Measurements from ENCODE around the gene SLCO3A1.

Gene SLCO3A1

DNA sequence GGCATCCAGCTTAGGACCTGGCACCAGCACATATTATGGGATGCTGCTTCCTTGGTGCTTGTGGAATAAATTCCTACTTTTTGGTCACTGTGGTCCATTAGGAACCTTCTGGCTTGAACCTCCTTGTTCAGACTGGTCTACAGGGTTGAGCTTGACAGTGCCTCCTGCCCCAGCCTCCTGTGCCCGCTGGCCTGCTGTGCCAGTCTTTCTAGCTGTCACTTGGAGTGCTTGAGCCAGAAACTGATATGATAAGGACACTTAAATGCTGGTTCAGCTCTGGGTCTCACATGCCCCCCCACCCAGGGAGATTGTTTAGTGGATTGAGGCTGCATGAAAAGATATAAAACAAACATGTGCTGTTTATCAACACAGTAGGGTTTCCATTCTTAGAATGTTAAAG is 147.8 kb downstream of the SLCO3A1 start:
- DNase-seq (ENCODE audit: low read depth): no peak
- no peak overlapping the region for H3K4me3 ChIP-seq (ENCODE audit: low read length)
- no peak for TF ChIP-seq CTCF (IDR thresholded peaks at IDR 0.05; ENCODE audit: insufficient read depth, low read depth, low read length, missing control alignments)

DNA sequence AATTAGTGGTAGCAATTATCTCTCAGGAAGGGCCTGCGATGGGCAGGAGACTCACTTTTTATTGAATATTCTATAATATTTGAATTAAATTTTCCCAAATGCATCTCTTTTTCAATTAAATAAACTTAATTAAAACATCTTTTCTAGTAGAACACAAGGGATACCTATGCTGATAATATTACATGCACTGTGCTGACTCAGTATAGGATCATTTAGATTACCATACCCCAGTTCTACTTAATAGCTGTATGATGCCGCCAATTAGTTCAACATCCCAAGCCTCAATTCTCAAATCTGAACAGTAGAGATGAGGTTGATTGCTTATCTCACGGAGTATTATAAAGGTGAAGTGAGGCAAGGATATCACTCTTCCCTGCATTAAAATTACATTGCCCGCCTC is 149.2 kb downstream of the SLCO3A1 start:
- H3K4me3 ChIP-seq (ENCODE audit: low read length): no peak overlapping the region
- DNase-seq (ENCODE audit: low read depth): no peak
- TF ChIP-seq CTCF (IDR thresholded peaks at IDR 0.05; ENCODE audit: insufficient read depth, low read depth, low read length, missing control alignments): no peak

DNA sequence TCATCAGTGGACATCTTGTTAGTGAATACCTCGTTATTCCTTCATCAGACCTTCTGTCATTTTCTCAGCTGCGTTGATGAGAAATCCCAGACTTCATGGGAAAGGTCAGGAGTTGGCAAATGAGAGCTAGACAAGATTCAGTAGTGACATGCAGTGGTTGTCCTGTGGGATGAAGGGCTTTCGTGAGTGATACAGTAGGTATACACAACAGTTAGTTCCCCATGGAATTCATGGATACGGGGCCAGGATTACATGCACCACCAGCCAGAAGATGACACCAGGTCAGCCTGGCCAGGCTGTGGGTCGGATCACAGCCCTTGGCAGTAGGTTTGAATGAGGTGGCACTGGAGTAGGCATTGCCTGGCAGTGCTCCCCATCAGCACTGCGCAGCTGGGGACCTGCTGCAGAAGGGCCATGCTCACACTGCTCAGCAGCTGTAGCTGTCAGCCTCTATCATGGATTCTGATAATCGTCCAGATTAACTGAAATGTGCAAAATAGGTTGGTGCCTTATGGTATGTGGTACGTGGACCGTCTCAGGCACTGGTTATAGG is 150.1 kb downstream of the SLCO3A1 start:
- TF ChIP-seq CTCF (IDR thresholded peaks at IDR 0.05; ENCODE audit: insufficient read depth, low read depth, low read length, missing control alignments): no peak
- no peak for DNase-seq (ENCODE audit: low read depth)
- no peak overlapping the region for H3K4me3 ChIP-seq (ENCODE audit: low read length)

GRCh38 chr15:92005154-92005553 is 151.6 kb downstream of the SLCO3A1 start:
- no peak overlapping the region for H3K4me3 ChIP-seq (ENCODE audit: low read length)
- no peak for DNase-seq (ENCODE audit: low read depth)
- TF ChIP-seq CTCF (IDR thresholded peaks at IDR 0.05; ENCODE audit: insufficient read depth, low read depth, low read length, missing control alignments): no peak

DNA sequence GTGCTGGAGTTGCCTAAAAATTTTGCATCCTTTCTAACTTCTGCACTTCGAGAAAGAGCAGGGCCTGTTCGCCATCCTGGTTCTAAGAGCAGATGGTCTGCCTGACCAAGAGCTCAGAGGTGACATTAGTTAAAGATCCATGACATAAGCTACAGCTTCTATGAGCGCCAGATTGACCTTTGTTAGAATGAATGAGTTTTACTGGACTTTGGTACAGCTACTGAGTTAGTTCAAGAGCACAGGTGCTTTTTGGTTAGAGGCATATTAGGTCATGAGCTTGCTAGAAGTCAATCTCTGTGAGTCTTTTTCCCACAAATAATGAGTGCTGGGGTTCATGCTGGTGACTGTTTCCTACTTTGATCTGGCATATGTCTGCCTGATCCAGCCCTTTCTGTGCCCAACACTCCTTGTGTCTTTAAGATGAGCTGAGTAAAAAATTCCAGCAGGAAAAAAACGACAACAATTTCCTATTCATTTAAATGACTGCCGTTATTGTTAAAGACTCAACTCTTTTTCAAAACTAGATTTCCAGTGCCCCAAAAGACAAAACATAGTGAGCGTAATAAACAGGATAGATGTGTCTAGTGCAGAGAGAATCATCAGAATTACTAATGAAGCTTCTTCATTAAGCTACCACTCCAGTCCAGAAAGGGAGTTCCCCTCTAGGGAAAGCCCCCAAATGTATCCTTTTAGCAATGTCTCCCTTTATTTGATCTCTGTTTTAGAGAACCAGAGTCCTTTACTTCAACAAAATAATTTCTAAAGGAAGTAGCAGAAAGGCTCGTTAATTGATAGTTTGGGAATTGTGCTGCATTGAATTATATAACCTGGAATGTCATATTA is 152.9 kb downstream of the SLCO3A1 start:
- TF ChIP-seq CTCF (IDR thresholded peaks at IDR 0.05; ENCODE audit: insufficient read depth, low read depth, low read length, missing control alignments): no peak

DNA sequence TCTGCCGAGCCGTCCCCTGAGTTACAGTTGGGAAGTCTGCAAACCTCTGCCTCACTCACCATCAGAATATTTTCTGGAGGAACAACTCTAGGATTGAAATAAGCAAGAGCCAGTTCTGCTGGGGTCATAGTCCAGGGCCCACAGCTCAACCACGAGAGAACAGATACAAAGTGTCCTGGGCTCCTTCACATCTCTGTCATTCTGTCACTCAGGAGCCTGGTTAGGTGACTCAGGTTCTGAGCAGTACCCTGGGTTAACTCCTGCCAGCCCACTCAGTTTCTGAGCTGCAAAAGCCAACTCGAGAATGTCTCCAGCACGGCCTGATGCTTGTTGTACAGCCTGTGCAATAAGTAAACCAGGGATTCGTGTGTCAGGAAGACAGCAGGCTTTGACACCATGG is 155.7 kb downstream of the SLCO3A1 start:
- no peak overlapping the region for H3K4me3 ChIP-seq (ENCODE audit: low read length)
- no peak for DNase-seq (ENCODE audit: low read depth)
- no peak for TF ChIP-seq CTCF (IDR thresholded peaks at IDR 0.05; ENCODE audit: insufficient read depth, low read depth, low read length, missing control alignments)

More for the DNA sequence above, 152.9 kb downstream of the SLCO3A1 start:
- no peak for DNase-seq (ENCODE audit: low read depth)
- H3K4me3 ChIP-seq (ENCODE audit: low read length): no peak overlapping the region

Data from epithelial cell of esophagus (primary cell).